ENCODE results near the gene CUEDC1.

DNA sequence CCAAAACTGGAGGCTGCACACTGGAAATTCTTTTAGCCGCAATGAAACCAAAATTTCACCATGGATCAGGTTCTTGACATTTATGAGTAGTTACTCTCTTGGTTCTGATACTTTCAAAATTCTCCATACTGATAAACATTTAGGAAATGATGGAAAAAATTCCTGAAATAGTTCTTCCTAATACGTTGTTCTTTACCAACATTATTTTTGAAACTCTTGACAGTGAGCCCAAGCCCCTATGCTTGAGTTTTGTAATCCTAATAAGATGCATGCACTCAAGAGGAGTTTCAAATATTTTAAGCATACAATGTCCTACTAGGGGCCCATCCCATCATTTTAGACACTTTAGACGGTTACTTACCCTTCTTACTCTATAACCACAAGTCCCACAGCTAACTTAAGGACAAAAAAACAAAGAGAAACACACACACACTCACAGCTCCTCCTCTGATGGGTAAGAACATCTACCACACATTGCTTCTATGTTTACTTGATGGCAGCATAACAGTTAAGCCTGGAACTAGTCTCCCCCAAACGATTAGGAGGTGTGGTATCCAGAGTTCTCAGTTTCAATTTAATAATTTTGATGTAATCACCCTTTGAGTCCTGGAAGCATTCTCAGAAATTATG, 29.2 kb upstream of the CUEDC1 start:
- no peak for TF ChIP-seq EZH2 (IDR thresholded peaks at IDR 0.05)
- no peak for TF ChIP-seq POLR2AphosphoS5 (IDR thresholded peaks at IDR 0.05; ENCODE audit: borderline replicate concordance, low read depth, low read length)
- no peak for TF ChIP-seq FOXP2 (optimal IDR thresholded peaks at IDR 0.05; ENCODE audit: control extremely low read depth, extremely low read length, insufficient read depth)
